WTC11 (cell line): ENCODE results near the gene OBSL1. TPM values are rescaled to one million over a fixed set of nuclear protein-coding genes. Genes with fewer than 3 reads are reported as not detected.

Experiments
- ATAC-seq: fragments of 200-7000 bp; cut with Tn5 transposase; 2 replicates; pipeline ENCODE4 v1.10.0; 2021; ENCODE audit warnings: mild to moderate bottlenecking, moderate library complexity
- CTCF ChIA-PET: fragments of 300-600 bp; sonication (Branson Sonifier 250); formaldehyde crosslinking; loops from one replicate; lab custom pipeline; 2021; ENCODE audit warnings: antibody characterized with exemption; lab: Charles Lee
- POLR2A ChIA-PET: fragments of 350-600 bp; sonication (Branson Sonifier 250); formaldehyde crosslinking; loops from one replicate; lab custom pipeline; 2021; ENCODE audit warnings: antibody characterized with exemption; lab: Charles Lee
- DNase-seq: peaks from one replicate; pipeline ENCODE4 v3.0.0; 2021; ENCODE audit warnings: low spot score
- H3K27ac Mint-ChIP-seq: 2 replicates; pipeline ENCODE4 v1.8.0; 2021; ENCODE audit warnings: mixed read lengths
- H3K27me3 Mint-ChIP-seq: 2 replicates; pipeline ENCODE4 v1.8.0; 2021; ENCODE audit warnings: low read depth, mild to moderate bottlenecking, moderate library complexity, mixed read lengths
- H3K36me3 Mint-ChIP-seq: 2 replicates; pipeline ENCODE4 v1.8.0; 2021; ENCODE audit warnings: mixed read lengths
- H3K4me1 Mint-ChIP-seq: 2 replicates; pipeline ENCODE4 v1.8.0; 2022; ENCODE audit warnings: mixed read lengths
- H3K4me3 Mint-ChIP-seq: 2 replicates; pipeline ENCODE4 v1.8.0; 2021; ENCODE audit warnings: mild to moderate bottlenecking, moderate library complexity, mixed read lengths
- H3K9me3 Mint-ChIP-seq: 2 replicates; pipeline ENCODE4 v1.8.0; 2021; ENCODE audit warnings: mixed read lengths
- AFF4 ChIP-seq: sonication (generic); formaldehyde crosslinking; IDR thresholded peaks from 2 replicates; pipeline ENCODE4 v1.8.1; 2023; ENCODE audit warnings: mild to moderate bottlenecking, missing genetic modification reagents, borderline replicate concordance
- ATF1 ChIP-seq: sonication (generic); formaldehyde crosslinking; IDR thresholded peaks from 2 replicates; pipeline ENCODE4 v1.8.1; 2023; ENCODE audit warnings: mild to moderate bottlenecking, moderate library complexity, missing genetic modification reagents
- CREB1 ChIP-seq: sonication (generic); formaldehyde crosslinking; IDR thresholded peaks from 2 replicates; pipeline ENCODE4 v1.8.0; 2023; ENCODE audit warnings: mild to moderate bottlenecking, missing genetic modification reagents
- CREM ChIP-seq: sonication (generic); formaldehyde crosslinking; IDR thresholded peaks from 2 replicates; pipeline ENCODE4 v1.8.1; 2022; ENCODE audit warnings: mild to moderate bottlenecking, missing genetic modification reagents, moderate library complexity
- CTCF ChIP-seq: fragments of 200-600 bp; IDR thresholded peaks from 2 replicates; pipeline ENCODE4 v1.8.0; 2022; ENCODE audit warnings: antibody characterized with exemption
- ELF4 ChIP-seq: sonication (generic); formaldehyde crosslinking; IDR thresholded peaks from 2 replicates; pipeline ENCODE4 v1.8.1; 2022; ENCODE audit warnings: low read depth, mild to moderate bottlenecking, moderate library complexity, missing genetic modification reagents
- GTF2I ChIP-seq: fragments of 250-450 bp; sonication (Bioruptor Pico); conservative IDR thresholded peaks from 2 replicates; pipeline ENCODE4 v1.4.0; 2021; ENCODE audit warnings: mild to moderate bottlenecking
- IRF2 ChIP-seq: sonication (generic); formaldehyde crosslinking; IDR thresholded peaks from 2 replicates; pipeline ENCODE4 v1.8.0; 2022; ENCODE audit warnings: low read depth, missing genetic modification reagents, borderline replicate concordance
- PRRX2 ChIP-seq: fragments of 250-450 bp; sonication (Bioruptor Pico); IDR thresholded peaks from 2 replicates; pipeline ENCODE4 v1.8.0; 2021; ENCODE audit warnings: mild to moderate bottlenecking
- USF1 ChIP-seq: sonication (generic); formaldehyde crosslinking; IDR thresholded peaks from 2 replicates; pipeline ENCODE4 v1.8.0; 2022; ENCODE audit warnings: mild to moderate bottlenecking, missing genetic modification reagents
- ZNF281 ChIP-seq: sonication (generic); formaldehyde crosslinking; IDR thresholded peaks from 2 replicates; pipeline ENCODE4 v1.8.0; 2023; ENCODE audit warnings: mild to moderate bottlenecking, missing genetic modification reagents
- ZNF671 ChIP-seq: fragments of 250-450 bp; sonication (Bioruptor Pico); IDR thresholded peaks from 2 replicates; pipeline ENCODE4 v1.8.0; 2021; ENCODE audit warnings: mild to moderate bottlenecking
- total RNA-seq: library from RNA; stranded (reverse); gene quantifications from 3 replicates; pipeline ENCODE4 v1.2.3, GENCODE V29; 2021

Gene OBSL1
- total RNA-seq, 1 experiment from 2014 or later = 159 TPM

GRCh38 chr2:219510512-219511135 is 60.7 kb downstream of the OBSL1 start:
- ChIA-PET CTCF (interaction anchor here (0.9 to 41.3 kb wide), 34 partner anchors 9 to 334 kb away, joined by 3 to 2316 read pairs (median 8); partner anchors contain the start of genes CHPF, CNPPD1, DES and DNPEP), POLR2A (interaction anchor here (1.0 to 2.9 kb wide), 8 partner anchors 10 to 17 kb away, joined by 3 to 13 read pairs (median 5); partner anchors contain the start of gene GMPPA)
- no peaks in the 10 kb centered on the region for H3K9me3 Mint-ChIP-seq
- DNase-seq (no peak), ATAC-seq (no peak)
- H3K27ac Mint-ChIP-seq = no peak overlapping the region
- H3K27me3 Mint-ChIP-seq = peaks cover 48% of the 10 kb centered on the region
- no peaks in the 10 kb centered on the region; the same call in 1 of the 2 replicates for H3K36me3 Mint-ChIP-seq
- peak overlapping the region; percentile 72 for H3K4me3 Mint-ChIP-seq
- H3K4me1 Mint-ChIP-seq = peaks cover 66% of the 10 kb centered on the region
- TF ChIP-seq PRRX2 (no peak), ZNF671 (CRISPR knock-in tag) (no peak), CREM (CRISPR knock-in tag) (no peak), ZNF281 (CRISPR knock-in tag) (no peak), ATF1 (no peak), GTF2I (no peak)

GRCh38 chr2:219509780-219510511 is 61.4 kb downstream of the OBSL1 start:
- ATAC-seq (peak; percentile 57), DNase-seq (peak; percentile 82)
- peaks cover 41% of the 10 kb centered on the region for H3K27me3 Mint-ChIP-seq
- POLR2A ChIA-PET = interaction anchor here (0.6 to 1.9 kb wide), 11 partner anchors 10 to 49 kb away, joined by 3 to 13 read pairs (median 3); partner anchors contain the start of gene GMPPA
- H3K4me1 Mint-ChIP-seq = peaks cover 70% of the 10 kb centered on the region
- no peak overlapping the region for H3K27ac Mint-ChIP-seq
- TF ChIP-seq ZNF281 (CRISPR knock-in tag) = peak; percentile 40; the same call in 1 of the 2 replicates
- TF ChIP-seq ELF4 (CRISPR knock-in tag) = no peak
- TF ChIP-seq CTCF = peak; percentile 31
- no peak for TF ChIP-seq USF1 (CRISPR knock-in tag)
- no peak for TF ChIP-seq AFF4 (CRISPR knock-in tag)
- TF ChIP-seq CREB1 = no peak
- no peak for TF ChIP-seq IRF2 (CRISPR knock-in tag)
- no peak for TF ChIP-seq ATF1
- TF ChIP-seq, all 79 proteins: peak for 2
- peak overlapping the region; percentile 72 for H3K4me3 Mint-ChIP-seq
- CTCF ChIA-PET = interaction anchor here (0.6 to 41.3 kb wide), 37 partner anchors 10 to 333 kb away, joined by 3 to 2316 read pairs (median 6); partner anchors contain the start of genes CHPF, CNPPD1, DES and DNPEP
- no peaks in the 10 kb centered on the region; the same call in 1 of the 2 replicates for H3K36me3 Mint-ChIP-seq
- no peaks in the 10 kb centered on the region for H3K9me3 Mint-ChIP-seq
